Stimulated activated CD4-positive, alpha-beta T cell treated with anti-CD3 and anti-CD28 coated beads, Interleukin-2, amount 100 ng/mL, for 4 hours (primary cell): ENCODE data around the gene MEN1.

Experiments
- DNase-seq: peaks from one replicate; pipeline ENCODE4 v3.0.0-alpha.2; 2020; ENCODE audit warnings: low read depth

The MEN1 gene

GRCh38 chr11:64762277-64762673 lies 48.1 kb downstream of the MEN1 start:
- no peak for DNase-seq

GRCh38 chr11:64760759-64761420 lies 49.5 kb downstream of the MEN1 start:
- DNase-seq: no peak

- no peak for DNase-seq
Measured at GRCh38 chr11:64759722-64760719, 50.3 kb downstream of the MEN1 start, which contains the start of gene PYGM. TSS of gene PYGM (minus strand) at chr11:64759974. CDS start at chr11:64759898, 76 bp downstream.

- no peak for DNase-seq
Measured at GRCh38 chr11:64759131-64759721, 51.1 kb downstream of the MEN1 start.

GRCh38 chr11:64758330-64759079 lies 51.8 kb downstream of the MEN1 start:
- no peak for DNase-seq

- DNase-seq: no peak
Measured at GRCh38 chr11:64757549-64758329, 52.6 kb downstream of the MEN1 start.

GRCh38 chr11:64755681-64756361 lies 54.5 kb downstream of the MEN1 start:
- no peak for DNase-seq

GRCh38 chr11:64754919-64755662 lies 55.3 kb downstream of the MEN1 start:
- no peak for DNase-seq

- no peak for DNase-seq
Measured at GRCh38 chr11:64754124-64754918, 56.0 kb downstream of the MEN1 start.
